IMR-90 (cell line): Measurements from ENCODE around the gene ZFPL1. TPM values are rescaled to one million over a fixed set of nuclear protein-coding genes. Genes with fewer than 3 reads are reported as not detected.

Experiments
- ATAC-seq: fragments of 200-7000 bp; cut with Tn5 transposase; 2 replicates; pipeline ENCODE4 v1.9.1; 2020; ENCODE audit warnings: low read depth, mild to moderate bottlenecking, moderate library complexity
- BruUV-seq: library from RNA; stranded (reverse); fragments of 400-500 nt; replicated peaks from 2 replicates; lab custom pipeline; 2021; lab: Mats Ljungman, UMichigan
- CTCF ChIA-PET: fragments of 300-600 bp; formaldehyde crosslinking; extraction: SDS; loops from one replicate; lab custom pipeline; 2021; ENCODE audit warnings: antibody characterized with exemption; lab: Yijun Ruan, JAX
- POLR2A ChIA-PET: fragments of 300-600 bp; sonication (Branson Sonifier 250); formaldehyde crosslinking; loops from one replicate; lab custom pipeline; 2022; ENCODE audit warnings: antibody characterized with exemption; ENCODE audit not compliant: unreplicated experiment; lab: Charles Lee
- DNase-seq: peaks from one replicate; pipeline ENCODE4 v3.0.0; 2013
- H2AFZ ChIP-seq: replicated peaks from 2 replicates; pipeline ENCODE3; 2013; ENCODE audit warnings: low read length, mild to moderate bottlenecking; ENCODE audit not compliant: poor library complexity
- H2AK5ac ChIP-seq: 2 replicates; pipeline ENCODE4 v1.6.1; 2013; ENCODE audit warnings: low read depth, low read length, inconsistent platforms
- H2AK9ac ChIP-seq: replicated peaks from 2 replicates; pipeline ENCODE3; 2013; ENCODE audit warnings: mild to moderate bottlenecking, low read depth, low read length, moderate library complexity; ENCODE audit not compliant: poor library complexity
- H2BK120ac ChIP-seq: 2 replicates; pipeline ENCODE4 v1.6.1; 2013; ENCODE audit warnings: low read depth, low read length, inconsistent platforms
- H2BK15ac ChIP-seq: 3 replicates; pipeline ENCODE4 v1.6.1; 2013; ENCODE audit warnings: low read depth, low read length, inconsistent platforms
- H2BK20ac ChIP-seq: 2 replicates; pipeline ENCODE4 v1.6.1; 2013; ENCODE audit warnings: low read depth, mild to moderate bottlenecking, inconsistent platforms, low read length, moderate library complexity
- H2BK5ac ChIP-seq: 2 replicates; pipeline ENCODE4 v1.6.1; 2013; ENCODE audit warnings: mild to moderate bottlenecking, low read depth, low read length, inconsistent platforms; ENCODE audit not compliant: poor library complexity, severe bottlenecking
- H3K14ac ChIP-seq: replicated peaks from 2 replicates; pipeline ENCODE4 v1.6.1; 2013; ENCODE audit warnings: low read depth, low read length, inconsistent platforms
- H3K18ac ChIP-seq: 2 replicates; pipeline ENCODE4 v1.6.1; 2013; ENCODE audit warnings: low read depth, low read length, control low read depth
- H3K23ac ChIP-seq: 2 replicates; pipeline ENCODE4 v1.6.1; 2013; ENCODE audit warnings: low read depth, low read length, inconsistent platforms
- H3K27ac ChIP-seq: 2 replicates; pipeline ENCODE4 v1.5.1; 2013; ENCODE audit warnings: mild to moderate bottlenecking, control low read depth, low read length; ENCODE audit not compliant: insufficient read depth
- H3K27me3 ChIP-seq: 2 replicates; pipeline ENCODE4 v1.6.1; 2013; ENCODE audit warnings: low read length; ENCODE audit not compliant: control insufficient read depth, insufficient read depth
- H3K36me3 ChIP-seq: 2 replicates; pipeline ENCODE4 v1.6.1; 2013; ENCODE audit warnings: low read length, mixed read lengths; ENCODE audit not compliant: control insufficient read depth, insufficient read depth
- H3K4ac ChIP-seq: 2 replicates; pipeline ENCODE4 v1.6.1; 2013; ENCODE audit warnings: low read depth, low read length, inconsistent platforms
- H3K4me1 ChIP-seq: 2 replicates; pipeline ENCODE4 v1.6.1; 2013; ENCODE audit warnings: low read length, mixed read lengths; ENCODE audit not compliant: control insufficient read depth, insufficient read depth
- H3K4me2 ChIP-seq: 2 replicates; pipeline ENCODE4 v1.6.1; 2013; ENCODE audit warnings: low read depth, mild to moderate bottlenecking, control low read depth, low read length, moderate library complexity
- H3K4me3 ChIP-seq: 2 replicates; pipeline ENCODE4 v1.5.1; 2013; ENCODE audit warnings: low read depth, mild to moderate bottlenecking, control low read depth, low read length, moderate library complexity; ENCODE audit not compliant: insufficient read depth
- H3K56ac ChIP-seq: 2 replicates; pipeline ENCODE4 v1.6.1; 2013; ENCODE audit warnings: low read length, inconsistent platforms; ENCODE audit not compliant: insufficient read depth; ENCODE audit errors: extremely low read depth
- H3K79me1 ChIP-seq, 2 experiments: 2 replicates each; pipeline ENCODE4 v1.6.1; 2013; ENCODE audit warnings: low read length in 2 of 2, inconsistent platforms in 1 of 2, low read depth in 1 of 2
- H3K9ac ChIP-seq: 2 replicates; pipeline ENCODE4 v1.6.1; 2013; ENCODE audit warnings: low read depth, low read length, control low read depth
- H3K9me1 ChIP-seq: 2 replicates; pipeline ENCODE4 v1.6.1; 2013; ENCODE audit warnings: low read length, inconsistent platforms; ENCODE audit not compliant: insufficient read depth
- H3K9me3 ChIP-seq: 2 replicates; pipeline ENCODE4 v1.6.1; 2013; ENCODE audit warnings: low read length; ENCODE audit not compliant: control insufficient read depth, insufficient read depth
- H4K20me1 ChIP-seq: 2 replicates; pipeline ENCODE4 v1.6.1; 2013; ENCODE audit warnings: low read length, inconsistent platforms; ENCODE audit not compliant: insufficient read depth
- H4K5ac ChIP-seq: 2 replicates; pipeline ENCODE4 v1.6.1; 2013; ENCODE audit warnings: mild to moderate bottlenecking, low read depth, low read length, control low read depth
- H4K8ac ChIP-seq, 2 experiments: 2 replicates each; pipeline ENCODE4 v1.6.1; 2013; ENCODE audit warnings: low read depth in 2 of 2, low read length in 2 of 2, control low read depth in 1 of 2, inconsistent platforms in 1 of 2
- H4K91ac ChIP-seq: 2 replicates; pipeline ENCODE4 v1.6.1; 2013; ENCODE audit warnings: low read depth, low read length, inconsistent platforms; ENCODE audit not compliant: insufficient read depth
- MAFK ChIP-seq: IDR thresholded peaks from 2 replicates; pipeline ENCODE4 v1.6.1; 2012; ENCODE audit warnings: low read depth, low read length, improper control_type of control experiment
- MXI1 ChIP-seq: IDR thresholded peaks from 2 replicates; pipeline ENCODE4 v1.6.1; 2012; ENCODE audit warnings: low read depth, mild to moderate bottlenecking, low read length, moderate library complexity, borderline replicate concordance
- USF2 ChIP-seq: fragments of 150-350 bp; IDR thresholded peaks from 2 replicates; pipeline ENCODE4 v1.6.1; 2017; ENCODE audit warnings: mild to moderate bottlenecking, antibody characterized with exemption, low read length, low read depth
- WGBS, 2 experiments: methylation state at CpG; one replicate each; pipeline versions ENCODE4 v1.1.5 to v1.1.7; 2013; ENCODE audit warnings: missing lambda C conversion rate in 2 of 2; ENCODE audit not compliant: insufficient read length in 1 of 2; ENCODE audit errors: extremely low coverage in 2 of 2; 5-methylcytosine and 5-hydroxymethylcytosine counted together
- dilution Hi-C: fragments of 300-500 bp; cut with HindIII; formaldehyde crosslinking; loops from one replicate; pipeline ENCODE4 v1.14.3; 2018; ENCODE audit warnings: low sequenced_read_pairs; ENCODE audit not compliant: unreplicated experiment
- in situ Hi-C: fragments of 300-500 bp; cut with MboI; formaldehyde crosslinking; loops from 3 replicates; pipeline ENCODE4 v1.14.3; 2019; ENCODE audit warnings: low sequenced_read_pairs, inconsistent platforms, mixed read lengths
- intact Hi-C: fragments of 100-400 bp; cut with micrococcal nuclease; formaldehyde crosslinking; loops from 2 replicates; pipeline ENCODE4 v1.10.0; 2022
- polyA plus RNA-seq, 3 experiments: library from polyadenylated mRNA; depleted of rRNA; stranded (reverse); fragments of >200 nt; gene quantifications; 2 replicates each; pipeline ENCODE4 v1.2.3, GENCODE V29; 2012; ENCODE audit warnings: low replicate concordance in 1 of 3
- total RNA-seq: library from RNA; depleted of rRNA; stranded (reverse); fragments of >200 nt; gene quantifications from 2 replicates; pipeline ENCODE4 v1.2.3, GENCODE V29; 2012

The ZFPL1 gene
- total and polyA plus RNA-seq, 2 of the 4 experiments (the other 2 are of a cell fraction), result 24.0 to 67.5 TPM

- H2BK120ac ChIP-seq, result no peak overlapping the region
- no peak overlapping the region for H2BK20ac ChIP-seq
- no peak overlapping the region for H3K23ac ChIP-seq
- H4K91ac ChIP-seq, result no peak overlapping the region
- H2AK9ac ChIP-seq, result no peak overlapping the region
- H4K5ac ChIP-seq, result no peak overlapping the region
- peaks cover 3% of the 10 kb centered on the region; the same call in 1 of the 2 replicates for H4K20me1 ChIP-seq
- no peak overlapping the region for H3K4me3 ChIP-seq
- H3K79me1 ChIP-seq, result peaks cover 23 to 56% of the 10 kb centered on the region in 2 experiments
- no peak overlapping the region for H3K18ac ChIP-seq
- H3K14ac ChIP-seq, result no peak overlapping the region
- H2BK5ac ChIP-seq, result no peak overlapping the region
- H3K36me3 ChIP-seq, result peaks cover 5% of the 10 kb centered on the region
- no peak overlapping the region for H3K27ac ChIP-seq
- no peak overlapping the region for H2AFZ ChIP-seq
- H3K9ac ChIP-seq, result no peak overlapping the region
- BruUV-seq, result no TSS peak
- POLR2A ChIA-PET, result no interaction called here
- dilution Hi-C loops, result no loop called here
- no peak overlapping the region for H3K4ac ChIP-seq
- no peak overlapping the region for H3K4me2 ChIP-seq
- H3K56ac ChIP-seq, result no peak overlapping the region
- peaks cover 11% of the 10 kb centered on the region for H3K9me1 ChIP-seq
- peaks cover 4% of the 10 kb centered on the region for H3K4me1 ChIP-seq
- no peaks in the 10 kb centered on the region for H3K27me3 ChIP-seq
- H3K9me3 ChIP-seq, result no peaks in the 10 kb centered on the region
- CTCF ChIA-PET, result interaction anchor here (3.9 kb wide), 1 partner anchor 11 kb away, joined by 15 read pairs; the partner anchor contains the start of gene TM7SF2
- no peak overlapping the region for H4K8ac ChIP-seq
- no peak overlapping the region for H2AK5ac ChIP-seq
- no peak overlapping the region for H2BK15ac ChIP-seq
- WGBS, 2 experiments, result no CpG with 5 or more reads among the region's 6 CpGs
- TF ChIP-seq MAFK, result no peak
- TF ChIP-seq USF2, result no peak
- TF ChIP-seq MXI1, result no peak
- no peak for DNase-seq
- intact Hi-C loops, result no loop called here
- in situ Hi-C loops, result no loop called here
- ATAC-seq, result no peak
Measured at GRCh38 chr11:65100674-65101350, 16.8 kb downstream of the ZFPL1 start.
